NB4 (cell line): ENCODE data around the gene PRSS57.

ENCODE experiments used
- DNase-seq: peaks from one replicate; pipeline ENCODE4 v3.0.0; 2010; ENCODE audit warnings: low read depth
- H3K4me3 ChIP-seq: one replicate; pipeline ENCODE4 v1.5.1; 2011; ENCODE audit warnings: mild to moderate bottlenecking, low read depth, low read length, moderate library complexity
- CTCF ChIP-seq: IDR thresholded peaks from one replicate; pipeline ENCODE4 v1.5.1; 2012; ENCODE audit warnings: low read depth, low read length
- MYC ChIP-seq: IDR thresholded peaks from 2 replicates; pipeline ENCODE4 v1.6.1; 2011; ENCODE audit warnings: low read depth, low read length
- POLR2A ChIP-seq: IDR thresholded peaks from 2 replicates; pipeline ENCODE4 v1.6.1; 2011; ENCODE audit warnings: mild to moderate bottlenecking; ENCODE audit not compliant: insufficient read length; ENCODE audit errors: extremely low read depth
- TF ChIP-seq, protein P1 (sequence below): IDR thresholded peaks from 2 replicates; pipeline ENCODE4 v1.6.1; 2011; ENCODE audit warnings: low read depth, low read length

The PRSS57 gene

GRCh38 chr19:718251-718951 lies 23.1 kb upstream of the PRSS57 start:
- no peak for TF ChIP-seq CTCF
- TF ChIP-seq, protein P1, sequence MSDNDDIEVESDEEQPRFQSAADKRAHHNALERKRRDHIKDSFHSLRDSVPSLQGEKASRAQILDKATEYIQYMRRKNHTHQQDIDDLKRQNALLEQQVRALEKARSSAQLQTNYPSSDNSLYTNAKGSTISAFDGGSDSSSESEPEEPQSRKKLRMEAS: no peak
- TF ChIP-seq MYC: no peak
- no peak for TF ChIP-seq POLR2A
- H3K4me3 ChIP-seq: no peak overlapping the region
- DNase-seq: no peak

DNA sequence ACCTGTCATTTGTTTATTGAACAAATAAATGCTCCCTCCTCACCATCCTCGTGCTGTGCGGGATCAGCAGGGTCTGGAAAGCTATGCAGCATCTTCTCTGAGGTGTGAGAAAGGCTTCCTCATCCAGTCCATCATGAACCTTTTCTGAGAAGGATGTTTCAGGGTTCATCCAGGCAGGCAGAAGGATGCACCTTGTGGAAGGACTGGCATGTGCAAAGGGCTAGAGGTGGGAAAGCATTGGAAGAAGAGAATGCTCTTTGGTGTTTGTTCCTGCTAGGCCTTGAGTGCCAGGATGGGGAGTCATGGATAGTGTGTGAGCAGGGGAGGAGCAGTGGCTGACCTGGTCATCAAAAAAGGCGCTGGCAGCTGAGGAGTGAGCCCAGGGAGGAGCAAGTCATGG lies 20.1 kb upstream of the PRSS57 start:
- no peak for DNase-seq
- TF ChIP-seq, protein P1: no peak
- TF ChIP-seq MYC: no peak
- no peak for TF ChIP-seq POLR2A
- no peak for TF ChIP-seq CTCF
- H3K4me3 ChIP-seq: no peak overlapping the region

GRCh38 chr19:711254-711653 lies 16.0 kb upstream of the PRSS57 start:
- TF ChIP-seq POLR2A (no peak), CTCF (no peak), MYC (no peak)
- TF ChIP-seq, protein P1: no peak
- DNase-seq: no peak
- H3K4me3 ChIP-seq: no peak overlapping the region

DNA sequence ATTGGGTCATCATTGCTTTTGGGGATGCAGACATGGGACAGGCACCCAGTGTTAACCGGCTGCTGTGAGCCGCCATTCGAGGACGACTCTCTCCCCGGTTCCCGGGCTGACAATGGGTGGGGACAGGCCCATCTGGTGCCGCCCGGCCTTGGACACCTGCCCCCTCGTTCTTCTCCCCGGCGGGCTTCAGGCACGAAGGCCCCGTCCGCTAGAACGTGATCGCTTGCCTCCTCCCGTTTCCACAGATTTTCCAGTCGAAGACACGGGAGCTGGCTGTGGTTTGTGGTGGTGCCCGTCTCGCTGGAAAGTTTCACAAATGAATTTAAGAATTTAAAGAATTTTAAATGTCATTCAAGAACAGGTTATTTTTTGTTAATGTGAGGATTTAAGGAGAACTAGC lies 15.5 kb upstream of the PRSS57 start:
- TF ChIP-seq, protein P1: no peak
- TF ChIP-seq MYC (no peak), POLR2A (no peak), CTCF (no peak)
- no peak for DNase-seq
- no peak overlapping the region for H3K4me3 ChIP-seq

GRCh38 chr19:709965-710571 lies 14.8 kb upstream of the PRSS57 start:
- no peak overlapping the region for H3K4me3 ChIP-seq
- TF ChIP-seq CTCF: no peak
- TF ChIP-seq MYC: no peak
- TF ChIP-seq, protein P1: no peak
- TF ChIP-seq POLR2A: no peak
- no peak for DNase-seq
